Astrocyte (in vitro differentiated cells and primary cell): Measurements from ENCODE around the gene ACAP3. TPM values are rescaled to one million over a fixed set of nuclear protein-coding genes. Genes with fewer than 3 reads are reported as not detected.

Experiments
- DNase-seq: peaks from one replicate; pipeline ENCODE4 v3.0.0-alpha.2; 2010; ENCODE audit warnings: low read depth
- FAIRE-seq: peaks from 2 replicates; lab custom pipeline; 2011; peaks lifted over from hg19 to GRCh38; lab: Jason Lieb, UNC
- H2AFZ ChIP-seq: 2 replicates; pipeline ENCODE4 v1.6.0; 2012; ENCODE audit warnings: low read depth, low read length, inconsistent platforms
- H3K27ac ChIP-seq: 2 replicates; pipeline ENCODE4 v1.5.1; 2011; ENCODE audit warnings: low read depth, low read length, inconsistent platforms
- H3K27me3 ChIP-seq: 2 replicates; pipeline ENCODE4 v1.6.0; 2011; ENCODE audit warnings: low read length, inconsistent platforms; ENCODE audit not compliant: insufficient read depth
- H3K36me3 ChIP-seq: 2 replicates; pipeline ENCODE4 v1.5.1; 2011; ENCODE audit warnings: low read length, inconsistent platforms; ENCODE audit not compliant: insufficient read depth
- H3K4me1 ChIP-seq: 2 replicates; pipeline ENCODE4 v1.5.1; 2011; ENCODE audit warnings: low read length, inconsistent platforms; ENCODE audit not compliant: insufficient read depth
- H3K4me2 ChIP-seq: 2 replicates; pipeline ENCODE4 v1.6.0; 2012; ENCODE audit warnings: low read length, inconsistent platforms
- H3K4me3 ChIP-seq: 2 replicates; pipeline ENCODE4 v1.5.1; 2011; ENCODE audit warnings: low read depth, mild to moderate bottlenecking, low read length, inconsistent platforms; ENCODE audit not compliant: insufficient read depth
- H3K79me2 ChIP-seq: 2 replicates; pipeline ENCODE4 v1.6.0; 2012; ENCODE audit warnings: mild to moderate bottlenecking, low read length, inconsistent platforms; ENCODE audit not compliant: insufficient read depth
- H3K9ac ChIP-seq: 2 replicates; pipeline ENCODE4 v1.6.0; 2012; ENCODE audit warnings: mild to moderate bottlenecking, low read length, inconsistent platforms
- H3K9me3 ChIP-seq: 2 replicates; pipeline ENCODE4 v1.5.1; 2012; ENCODE audit warnings: low read depth, mild to moderate bottlenecking, low read length, inconsistent platforms; ENCODE audit not compliant: insufficient read depth
- H4K20me1 ChIP-seq: 2 replicates; pipeline ENCODE4 v1.6.0; 2012; ENCODE audit warnings: low read length, inconsistent platforms; ENCODE audit not compliant: insufficient read depth
- H3K27ac Mint-ChIP-seq: one replicate; pipeline ENCODE4 v1.8.0; 2021; ENCODE audit warnings: mild to moderate bottlenecking, mixed read lengths; ENCODE audit not compliant: unreplicated experiment
- H3K27me3 Mint-ChIP-seq: one replicate; pipeline ENCODE4 v1.8.0; 2021; ENCODE audit warnings: low read depth, mixed read lengths; ENCODE audit not compliant: unreplicated experiment
- H3K36me3 Mint-ChIP-seq: one replicate; pipeline ENCODE4 v1.8.0; 2021; ENCODE audit warnings: low read depth, mixed read lengths; ENCODE audit not compliant: unreplicated experiment
- H3K4me1 Mint-ChIP-seq: one replicate; pipeline ENCODE4 v1.8.0; 2021; ENCODE audit warnings: low read depth, mixed read lengths; ENCODE audit not compliant: unreplicated experiment
- H3K4me3 Mint-ChIP-seq: one replicate; pipeline ENCODE4 v1.8.0; 2021; ENCODE audit warnings: mild to moderate bottlenecking, moderate library complexity, mixed read lengths; ENCODE audit not compliant: unreplicated experiment
- H3K9me3 Mint-ChIP-seq: one replicate; pipeline ENCODE4 v1.8.0; 2021; ENCODE audit warnings: mild to moderate bottlenecking, mixed read lengths; ENCODE audit not compliant: unreplicated experiment
- EZH2 ChIP-seq: IDR thresholded peaks from 2 replicates; pipeline ENCODE4 v1.6.1; 2012; ENCODE audit warnings: mild to moderate bottlenecking, low read length, inconsistent platforms; ENCODE audit not compliant: insufficient read depth
- total RNA-seq: library from RNA; stranded (reverse); gene quantifications from 2 replicates; pipeline ENCODE4 v1.2.1, GENCODE V29; 2021
- TF ChIP-seq, protein P1 (sequence below): IDR thresholded peaks from 2 replicates; pipeline ENCODE4 v1.5.1; 2011; ENCODE audit warnings: low read depth, mild to moderate bottlenecking, inconsistent platforms, low read length, moderate library complexity; ENCODE audit not compliant: insufficient read depth

ACAP3 gene
- total RNA-seq, 1 donor from 2014 or later: 64.0 TPM

DNA sequence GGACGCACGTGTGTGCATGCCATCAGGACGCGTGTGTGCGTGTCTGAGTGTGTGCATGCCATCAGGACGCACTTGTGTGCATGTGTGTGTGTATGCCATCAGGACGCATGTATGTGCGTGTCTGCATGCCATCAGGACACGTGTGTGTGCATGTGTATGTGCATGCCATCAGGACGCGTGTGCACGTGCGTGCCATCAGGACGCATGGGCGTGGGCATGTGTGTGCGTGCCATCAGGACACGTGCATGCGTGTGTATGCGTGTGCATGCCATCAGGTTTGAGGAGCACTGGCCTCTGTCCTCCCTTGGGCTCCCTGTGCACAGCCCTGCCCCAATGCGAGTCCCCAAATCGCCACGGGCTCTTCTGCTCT is 48.6 kb downstream of the ACAP3 start:
- Mint-ChIP-seq H3K36me3 (peaks cover 9% of the 10 kb centered on the region), H3K9me3 (no peaks in the 10 kb centered on the region), H3K27me3 (no peaks in the 10 kb centered on the region), H3K4me3 (no peak overlapping the region), H3K27ac (no peak overlapping the region), H3K4me1 (peaks cover 10% of the 10 kb centered on the region)
- H3K4me2 ChIP-seq: no peak overlapping the region
- H3K4me1 ChIP-seq: peaks cover 3% of the 10 kb centered on the region
- H3K9me3 ChIP-seq: no peaks in the 10 kb centered on the region
- DNase-seq (no peak), FAIRE-seq (no peak)
- H3K27me3 ChIP-seq: no peaks in the 10 kb centered on the region
- no peak overlapping the region for H3K4me3 ChIP-seq
- no peak overlapping the region for H2AFZ ChIP-seq
- H3K9ac ChIP-seq: no peak overlapping the region
- peaks cover 58% of the 10 kb centered on the region for H3K79me2 ChIP-seq
- peaks cover 53% of the 10 kb centered on the region for H4K20me1 ChIP-seq
- peaks cover 20% of the 10 kb centered on the region for H3K36me3 ChIP-seq
- no peak for TF ChIP-seq EZH2
- TF ChIP-seq, protein P1, sequence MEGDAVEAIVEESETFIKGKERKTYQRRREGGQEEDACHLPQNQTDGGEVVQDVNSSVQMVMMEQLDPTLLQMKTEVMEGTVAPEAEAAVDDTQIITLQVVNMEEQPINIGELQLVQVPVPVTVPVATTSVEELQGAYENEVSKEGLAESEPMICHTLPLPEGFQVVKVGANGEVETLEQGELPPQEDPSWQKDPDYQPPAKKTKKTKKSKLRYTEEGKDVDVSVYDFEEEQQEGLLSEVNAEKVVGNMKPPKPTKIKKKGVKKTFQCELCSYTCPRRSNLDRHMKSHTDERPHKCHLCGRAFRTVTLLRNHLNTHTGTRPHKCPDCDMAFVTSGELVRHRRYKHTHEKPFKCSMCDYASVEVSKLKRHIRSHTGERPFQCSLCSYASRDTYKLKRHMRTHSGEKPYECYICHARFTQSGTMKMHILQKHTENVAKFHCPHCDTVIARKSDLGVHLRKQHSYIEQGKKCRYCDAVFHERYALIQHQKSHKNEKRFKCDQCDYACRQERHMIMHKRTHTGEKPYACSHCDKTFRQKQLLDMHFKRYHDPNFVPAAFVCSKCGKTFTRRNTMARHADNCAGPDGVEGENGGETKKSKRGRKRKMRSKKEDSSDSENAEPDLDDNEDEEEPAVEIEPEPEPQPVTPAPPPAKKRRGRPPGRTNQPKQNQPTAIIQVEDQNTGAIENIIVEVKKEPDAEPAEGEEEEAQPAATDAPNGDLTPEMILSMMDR: no peak
- H3K27ac ChIP-seq: no peak overlapping the region

DNA sequence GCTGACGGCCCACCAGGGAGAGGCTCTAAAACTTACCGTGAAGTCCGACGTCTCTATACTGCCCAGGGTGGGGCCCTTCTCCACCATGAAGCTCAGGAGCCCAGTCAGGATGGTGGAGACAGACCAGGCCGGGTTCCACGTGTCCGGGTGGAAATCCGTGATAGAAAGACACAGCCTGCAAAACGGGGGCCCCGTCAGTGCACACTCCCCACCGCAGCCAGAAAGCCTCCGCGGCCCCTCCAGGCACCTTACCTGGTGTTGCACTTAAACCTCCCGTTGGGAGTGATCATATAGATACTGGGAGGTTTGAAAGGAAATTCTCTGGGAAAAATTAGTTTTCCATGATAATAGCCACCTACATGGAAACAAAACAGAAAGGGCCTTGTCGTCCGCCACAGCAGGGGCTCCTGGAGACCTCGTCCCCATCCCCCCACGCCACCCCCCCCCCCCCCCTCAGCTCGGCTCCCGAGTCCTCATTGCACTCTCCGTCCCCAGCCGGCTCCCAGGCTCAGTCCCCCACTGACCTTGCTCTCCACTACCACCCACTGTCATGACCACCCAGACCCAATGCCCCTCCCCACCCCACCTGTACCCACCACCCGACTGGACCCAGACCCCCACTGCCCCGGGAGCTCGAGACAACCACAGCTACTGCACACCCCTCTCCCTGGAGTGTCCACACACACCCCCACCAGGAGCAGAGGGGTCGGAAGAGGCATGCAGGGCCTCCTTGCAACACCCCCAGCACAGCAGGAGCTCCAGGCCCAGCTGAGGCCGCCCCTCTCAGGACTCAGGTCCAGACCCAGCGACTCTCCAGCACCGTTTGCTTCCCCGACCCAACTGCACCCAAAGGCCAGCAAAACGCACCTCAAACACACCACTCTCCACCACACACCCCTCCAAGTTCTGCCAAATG is 50.5 kb downstream of the ACAP3 start:
- H3K36me3 Mint-ChIP-seq: peaks cover 14% of the 10 kb centered on the region

More for the DNA sequence above, 50.5 kb downstream of the ACAP3 start:
- no peaks in the 10 kb centered on the region for H3K27me3 ChIP-seq
- Mint-ChIP-seq H3K27me3 (no peaks in the 10 kb centered on the region), H3K27ac (no peak overlapping the region), H3K4me3 (no peak overlapping the region), H3K4me1 (peaks cover 5% of the 10 kb centered on the region), H3K9me3 (no peaks in the 10 kb centered on the region)
- peaks cover 64% of the 10 kb centered on the region for H4K20me1 ChIP-seq
- H3K79me2 ChIP-seq: peaks cover 39% of the 10 kb centered on the region
- no peak overlapping the region for H3K9ac ChIP-seq
- H3K4me2 ChIP-seq: no peak overlapping the region
- no peak overlapping the region for H3K4me3 ChIP-seq
- H3K4me1 ChIP-seq: no peaks in the 10 kb centered on the region
- no peak overlapping the region for H2AFZ ChIP-seq
- DNase-seq: no peak
- TF ChIP-seq, protein P1: no peak
- TF ChIP-seq EZH2: no peak
- H3K27ac ChIP-seq: no peak overlapping the region
- no peak for FAIRE-seq
- H3K36me3 ChIP-seq: peaks cover 6% of the 10 kb centered on the region
- H3K9me3 ChIP-seq: no peaks in the 10 kb centered on the region
